Mononuclear cell (primary cell): ENCODE results near the gene ABHD17A. TPM values are rescaled to one million over a fixed set of nuclear protein-coding genes. Genes with fewer than 3 reads are reported as not detected.
"Not testable (repeated sequence)": the region's sequence is repeated elsewhere in the genome, so short reads cannot be mapped to it uniquely, and the experiment has no call there.

Experiments
- H3K27me3 ChIP-seq: 2 replicates; pipeline ENCODE4 v1.6.0; 2011; ENCODE audit warnings: low read length, control low read depth; ENCODE audit not compliant: insufficient read depth
- H3K4me1 ChIP-seq: 2 replicates; pipeline ENCODE4 v1.5.1; 2011; ENCODE audit warnings: mild to moderate bottlenecking, low read length, control low read depth; ENCODE audit not compliant: insufficient read depth
- H3K4me3 ChIP-seq: 2 replicates; pipeline ENCODE4 v1.5.1; 2011; ENCODE audit warnings: mild to moderate bottlenecking, low read length, moderate library complexity
- H3K9me3 ChIP-seq: 2 replicates; pipeline ENCODE4 v1.5.1; 2011; ENCODE audit warnings: low read depth, mild to moderate bottlenecking, control low read depth, low read length
- total RNA-seq: library from RNA; depleted of rRNA; stranded (reverse); fragments of >200 nt; gene quantifications from one replicate; pipeline ENCODE4 v1.2.3, GENCODE V29; 2012

Gene ABHD17A
- total RNA-seq = 97.8 TPM

DNA sequence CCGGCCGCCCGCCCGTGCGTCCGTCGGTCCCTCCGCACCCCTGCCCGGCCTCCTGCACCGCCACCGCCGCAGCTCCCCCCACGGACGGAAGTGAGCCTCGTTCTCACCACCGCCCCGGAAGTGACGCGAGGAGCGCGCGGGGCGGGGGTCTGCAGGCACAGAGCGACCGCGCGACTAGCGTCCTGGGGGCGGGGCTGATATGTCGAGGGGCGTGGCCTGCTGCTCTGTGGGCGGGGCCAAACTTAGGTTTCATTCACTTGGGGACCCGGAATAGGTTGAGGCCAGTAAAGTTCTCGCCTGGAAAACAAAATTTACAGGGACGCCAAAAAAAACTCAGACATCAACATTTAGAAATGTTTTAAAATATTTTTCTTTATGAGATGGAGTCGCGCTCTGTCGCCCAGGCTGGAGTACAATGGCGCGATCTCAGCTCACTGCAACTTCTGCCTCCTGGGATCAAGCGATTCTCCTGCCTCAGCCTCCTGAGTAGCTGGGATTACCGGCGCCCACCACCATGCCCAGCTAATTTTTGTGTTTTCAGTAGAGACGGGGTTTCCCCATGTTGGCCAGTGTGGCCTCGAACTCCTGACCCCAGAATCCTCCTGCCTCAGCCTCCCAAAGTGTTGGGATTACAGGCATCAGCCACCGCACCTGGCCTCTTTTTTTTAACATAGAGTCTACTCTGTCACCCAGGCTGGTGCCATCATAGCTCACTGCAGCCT is at the start of gene ABHD17A:
Gene ABHD17A, minus strand, starts transcription at position 99 of the 722 bp plus-strand sequence. CDS start 3,930 bp downstream, outside the sequence.
- Histone ChIP-seq H3K4me3 (peak within 1 kb of the TSS; percentile 91), H3K4me1 (peaks cover 43% of the 10 kb centered on the region)
- H3K27me3 ChIP-seq, H3K9me3 ChIP-seq: not testable (repeated sequence)

DNA sequence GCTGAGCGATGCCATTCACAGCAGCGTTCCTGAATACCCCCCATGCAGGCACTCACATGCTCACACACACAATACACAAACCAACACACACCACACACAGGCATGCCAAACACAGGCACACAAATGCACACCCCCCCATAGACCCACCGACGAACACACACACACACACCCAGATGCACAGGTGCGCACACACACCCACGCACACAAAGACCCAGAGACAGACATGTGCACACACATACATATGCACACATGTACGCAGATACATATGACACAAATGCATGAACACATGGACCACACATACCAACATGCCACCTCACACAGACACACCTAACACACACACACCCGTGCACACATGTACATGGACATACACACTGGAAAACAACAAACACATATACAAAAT is 48.6 kb upstream of the ABHD17A start:
- peaks cover 19% of the 10 kb centered on the region for H3K4me1 ChIP-seq
- no peaks in the 10 kb centered on the region for H3K27me3 ChIP-seq
- no peaks in the 10 kb centered on the region for H3K9me3 ChIP-seq
- H3K4me3 ChIP-seq = no peak overlapping the region

DNA sequence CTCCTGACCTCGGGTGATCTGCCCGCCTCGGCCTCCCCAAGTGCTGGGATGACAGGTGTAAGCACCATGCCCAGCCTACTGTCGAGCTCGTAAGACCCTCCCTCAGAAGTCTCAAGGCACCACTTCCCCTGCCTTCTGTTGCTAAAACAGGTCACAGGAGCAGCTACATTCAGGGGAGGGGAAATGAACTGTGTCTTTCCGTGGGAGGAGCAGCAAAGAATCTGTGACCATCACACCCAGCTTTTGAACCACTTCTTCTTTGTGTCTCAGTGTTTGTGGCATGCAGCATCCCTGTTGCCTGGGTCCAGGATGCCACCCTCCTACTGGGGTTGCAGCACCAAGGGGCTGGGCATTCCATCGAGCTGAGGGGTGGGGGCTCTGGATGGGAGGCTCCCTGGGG is 47.9 kb upstream of the ABHD17A start:
- Histone ChIP-seq H3K4me1 (peaks cover 21% of the 10 kb centered on the region), H3K9me3 (no peaks in the 10 kb centered on the region), H3K27me3 (no peaks in the 10 kb centered on the region), H3K4me3 (no peak overlapping the region)

DNA sequence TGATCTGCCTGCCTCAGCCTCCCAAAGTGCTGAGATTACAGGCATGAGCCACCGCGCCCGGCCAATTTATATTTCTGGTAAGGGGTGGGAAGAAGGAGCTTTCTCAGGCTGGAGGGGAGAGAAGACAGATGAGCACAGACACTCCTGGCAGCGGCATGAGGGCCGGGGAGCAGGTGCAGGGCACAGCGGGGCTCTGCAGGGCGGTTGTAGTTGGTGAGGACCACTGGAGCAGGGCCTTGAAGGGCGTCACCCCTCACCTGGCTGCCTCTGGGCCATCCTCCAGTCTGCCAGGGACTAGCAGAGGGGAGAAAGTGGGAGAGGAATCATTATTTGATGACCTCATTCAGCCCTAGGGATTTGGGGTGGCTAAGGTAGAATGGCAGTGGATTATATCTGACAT is 47.1 kb upstream of the ABHD17A start:
- H3K27me3 ChIP-seq = no peaks in the 10 kb centered on the region
- H3K4me1 ChIP-seq = peaks cover 21% of the 10 kb centered on the region
- H3K9me3 ChIP-seq = no peaks in the 10 kb centered on the region
- no peak overlapping the region for H3K4me3 ChIP-seq

DNA sequence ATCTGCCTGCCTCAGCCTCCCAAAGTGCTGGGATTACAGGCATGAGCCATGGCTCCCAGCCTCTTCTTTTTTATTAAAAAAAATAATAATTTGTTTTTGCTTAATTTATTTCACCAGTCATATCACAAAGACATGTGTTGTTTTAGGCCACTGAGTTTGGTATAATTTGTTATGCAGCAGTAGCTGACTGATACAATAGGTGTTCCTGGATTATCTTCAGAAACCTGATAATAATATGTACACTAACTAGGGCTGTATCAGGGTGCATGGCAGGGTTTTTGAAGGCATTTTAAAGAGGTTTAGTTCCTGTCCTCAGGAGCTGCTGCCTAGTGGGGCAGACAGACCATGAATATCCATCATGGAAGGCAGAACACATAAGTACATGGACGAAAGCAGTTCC is 46.1 kb upstream of the ABHD17A start:
- no peaks in the 10 kb centered on the region for H3K9me3 ChIP-seq
- H3K4me1 ChIP-seq = peaks cover 21% of the 10 kb centered on the region
- no peak overlapping the region for H3K4me3 ChIP-seq
- H3K27me3 ChIP-seq = no peaks in the 10 kb centered on the region

DNA sequence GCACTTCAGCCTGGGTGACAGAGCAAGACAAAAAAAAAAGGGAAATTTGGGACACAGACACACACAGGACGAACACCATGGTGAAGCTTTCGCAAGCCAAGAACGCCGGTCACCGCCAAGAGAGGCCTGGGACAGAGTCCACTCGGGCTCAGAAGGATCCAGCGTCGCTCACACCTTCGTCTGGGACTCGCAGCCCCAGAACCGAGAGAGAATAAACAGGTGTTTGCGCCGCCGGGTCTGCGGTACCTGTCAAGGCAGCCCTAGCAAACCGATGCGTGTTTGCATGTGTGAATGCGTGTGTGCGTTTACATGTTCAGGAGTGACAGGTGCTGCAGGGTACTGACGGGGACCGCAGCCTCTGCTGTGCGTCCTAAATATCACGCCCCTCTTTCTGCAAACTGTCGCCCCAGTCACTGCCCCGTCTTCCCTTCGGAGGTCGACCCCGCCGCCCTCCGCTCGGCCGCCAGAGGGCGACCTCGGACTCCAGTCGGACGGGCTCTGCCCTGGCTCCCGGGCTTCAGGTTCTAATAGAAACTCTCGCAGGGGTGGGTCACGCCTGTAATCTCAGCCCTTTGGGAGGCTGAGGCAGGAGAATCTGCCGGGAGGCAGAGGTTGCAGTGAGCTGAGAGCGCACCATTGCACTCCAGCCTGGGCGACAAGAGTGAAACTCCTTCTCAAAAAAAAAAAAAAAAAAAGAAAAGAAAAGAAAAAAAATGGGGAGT is 43.9 kb upstream of the ABHD17A start:
- H3K4me1 ChIP-seq = peaks cover 21% of the 10 kb centered on the region
- no peaks in the 10 kb centered on the region for H3K27me3 ChIP-seq
- H3K4me3 ChIP-seq = peak overlapping the region; percentile 28
- no peaks in the 10 kb centered on the region for H3K9me3 ChIP-seq

DNA sequence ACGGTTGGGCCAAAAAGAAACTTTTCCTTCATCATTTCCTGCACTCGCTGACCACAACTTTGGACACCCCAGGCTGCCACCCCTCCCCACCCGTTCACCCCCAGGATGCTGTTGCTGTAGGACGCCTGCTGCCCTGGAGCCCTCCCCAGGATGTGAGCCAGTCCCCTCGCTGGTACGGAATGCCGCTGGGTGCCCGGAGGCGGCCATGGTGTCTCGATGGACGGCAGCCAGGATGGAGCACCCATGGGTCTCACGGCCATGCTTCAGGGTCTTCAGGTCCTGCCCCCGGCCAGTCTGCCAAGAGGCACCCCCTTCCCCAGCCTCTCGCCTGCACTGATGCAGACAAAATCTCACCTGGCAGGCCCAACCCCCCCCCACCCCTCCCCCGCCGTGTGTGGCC is 40.2 kb upstream of the ABHD17A start:
- peaks cover 28% of the 10 kb centered on the region for H3K4me1 ChIP-seq
- no peaks in the 10 kb centered on the region for H3K9me3 ChIP-seq
- no peak overlapping the region for H3K4me3 ChIP-seq
- no peaks in the 10 kb centered on the region for H3K27me3 ChIP-seq

DNA sequence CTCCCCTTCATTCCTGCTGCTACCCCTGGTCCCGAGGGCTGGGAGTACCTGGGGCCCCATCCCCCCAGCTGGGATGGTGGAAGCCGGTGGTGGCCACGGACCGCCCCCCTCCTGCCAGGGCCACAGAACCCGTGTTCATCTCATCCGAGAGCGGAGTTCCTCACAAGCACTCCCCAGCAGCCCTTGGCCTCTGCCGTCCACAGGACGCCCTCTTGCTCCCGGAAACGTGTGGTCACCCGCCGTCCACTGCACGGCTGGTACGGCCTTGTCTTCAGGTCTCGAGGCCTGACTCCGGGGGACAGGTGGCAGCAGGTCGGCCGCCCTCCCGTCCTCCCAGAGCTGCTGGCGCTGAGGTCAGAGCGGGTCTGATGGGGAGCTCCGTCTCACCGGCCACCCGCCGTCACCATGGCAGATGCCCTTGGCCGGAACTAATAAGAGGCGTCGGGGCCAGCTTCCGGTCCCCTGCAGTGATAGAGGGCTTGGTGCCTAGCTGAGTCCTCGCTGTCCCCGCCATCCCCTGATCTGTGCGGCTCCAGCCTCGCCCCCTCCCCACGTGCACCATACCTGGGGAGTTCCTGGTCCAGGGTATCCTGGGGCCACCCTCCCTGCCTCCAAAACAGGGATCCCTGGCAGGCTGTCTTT is 39.1 kb upstream of the ABHD17A start:
- Histone ChIP-seq H3K4me1 (peaks cover 19% of the 10 kb centered on the region), H3K9me3 (no peaks in the 10 kb centered on the region), H3K27me3 (no peaks in the 10 kb centered on the region), H3K4me3 (no peak overlapping the region)

DNA sequence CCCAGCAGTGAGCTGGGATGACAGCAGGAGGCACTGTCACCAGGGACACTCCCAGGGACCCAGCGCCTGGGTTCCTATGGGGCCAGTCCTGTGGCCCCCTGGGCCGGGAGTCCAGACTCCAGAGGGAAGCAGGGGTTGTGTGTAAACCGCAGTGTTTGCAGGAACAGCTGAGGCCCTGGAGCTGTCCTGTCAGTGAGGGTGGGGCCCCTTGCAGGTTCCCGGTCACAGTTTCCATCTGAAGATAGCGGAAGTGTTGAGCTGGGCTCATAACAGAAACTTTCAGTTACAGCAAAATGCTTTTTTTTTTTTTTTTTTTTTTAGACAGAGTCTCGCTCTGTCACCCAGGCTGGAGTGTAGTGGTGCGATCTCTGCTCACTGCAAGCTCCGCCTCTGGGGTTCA is 38.0 kb upstream of the ABHD17A start:
- peaks cover 12% of the 10 kb centered on the region for H3K4me1 ChIP-seq
- no peaks in the 10 kb centered on the region for H3K9me3 ChIP-seq

DNA sequence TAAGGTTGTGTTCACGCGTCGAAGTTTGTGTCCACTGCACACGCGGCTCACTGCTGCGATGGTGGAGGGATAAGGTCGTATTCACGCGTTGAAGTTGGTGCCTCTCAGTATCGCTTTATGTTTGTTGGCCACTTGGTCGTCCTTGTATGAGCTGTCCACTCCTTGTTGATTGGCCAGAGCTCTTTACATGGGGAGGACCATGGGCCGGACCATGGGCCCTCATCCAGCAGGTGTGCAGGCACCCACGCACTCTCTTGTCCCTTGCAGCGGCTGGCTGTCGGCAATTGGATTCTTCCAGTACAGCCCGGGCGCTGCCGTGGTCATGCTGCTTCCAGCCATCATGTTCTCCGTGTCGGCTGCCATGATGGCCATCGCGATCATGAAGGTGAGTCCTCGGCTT is 37.5 kb upstream of the ABHD17A start:
- H3K27me3 ChIP-seq = no peaks in the 10 kb centered on the region
- no peaks in the 10 kb centered on the region for H3K9me3 ChIP-seq
- H3K4me1 ChIP-seq = peaks cover 12% of the 10 kb centered on the region
- H3K4me3 ChIP-seq = no peak overlapping the region

More for the DNA sequence above, 38.0 kb upstream of the ABHD17A start:
- Histone ChIP-seq H3K4me3 (no peak overlapping the region), H3K27me3 (no peaks in the 10 kb centered on the region)

DNA sequence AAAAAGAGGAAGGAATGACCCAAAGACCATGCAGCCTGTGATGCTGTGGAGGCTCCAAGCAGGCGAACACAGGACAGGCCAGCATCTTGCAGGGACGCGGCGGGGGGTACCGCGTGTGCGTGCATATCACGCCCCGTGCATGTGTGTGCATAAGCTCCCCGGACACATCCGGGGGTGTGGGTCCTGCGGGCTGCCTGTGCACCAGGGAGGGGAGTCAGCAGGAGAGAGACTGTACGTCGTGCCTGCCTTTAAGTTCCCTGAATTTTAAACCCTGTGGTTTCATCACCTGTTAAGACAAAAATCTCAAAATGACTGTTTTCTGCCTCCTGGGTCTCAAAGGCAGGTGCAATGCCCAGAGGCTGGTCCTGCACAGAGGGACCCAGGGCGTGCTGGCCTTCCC is 36.5 kb upstream of the ABHD17A start:
- Histone ChIP-seq H3K4me3 (no peak overlapping the region), H3K9me3 (no peaks in the 10 kb centered on the region), H3K27me3 (no peaks in the 10 kb centered on the region), H3K4me1 (peaks cover 12% of the 10 kb centered on the region)

DNA sequence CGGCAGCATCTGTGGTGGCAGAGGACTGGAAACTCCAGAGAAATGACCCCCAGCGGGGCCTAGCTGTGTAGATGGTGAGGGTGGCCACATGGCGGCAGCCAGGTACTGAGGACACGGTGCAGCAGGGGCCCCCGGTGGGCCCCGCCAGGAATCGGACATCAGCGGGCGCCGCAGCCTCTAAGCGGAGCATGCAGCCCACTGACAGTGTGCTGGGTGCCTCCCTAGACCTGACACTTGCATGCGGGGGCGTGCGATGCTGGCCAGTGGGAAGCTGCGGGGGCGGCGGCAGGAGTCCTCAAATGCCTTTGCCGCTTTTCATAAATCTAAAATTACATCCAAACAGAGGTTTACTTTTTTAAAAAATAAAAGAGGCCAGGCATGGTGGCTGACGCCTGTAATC is 36.0 kb upstream of the ABHD17A start:
- no peaks in the 10 kb centered on the region for H3K27me3 ChIP-seq
- peaks cover 12% of the 10 kb centered on the region for H3K4me1 ChIP-seq
- H3K9me3 ChIP-seq = no peaks in the 10 kb centered on the region
- H3K4me3 ChIP-seq = no peak overlapping the region

DNA sequence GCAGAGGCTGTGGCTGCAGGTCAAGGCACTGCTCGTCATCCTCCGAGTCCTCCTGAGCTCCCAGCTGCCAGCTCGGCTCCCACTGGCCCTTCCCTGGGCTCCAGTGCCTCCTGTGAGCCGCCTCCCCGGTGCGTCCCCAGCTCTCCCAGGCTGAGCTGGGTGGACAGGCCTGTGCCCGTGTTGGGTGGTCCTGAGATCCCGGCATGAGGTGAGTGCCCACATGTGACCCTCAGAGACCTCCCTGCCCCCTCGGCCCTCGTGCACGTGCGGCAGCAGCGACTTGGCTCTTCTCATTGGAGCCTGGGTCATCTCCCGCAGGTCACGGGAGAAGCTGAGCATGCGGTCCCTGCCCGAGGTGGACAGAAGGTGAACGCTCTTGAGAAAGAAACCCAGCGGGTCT is 35.3 kb upstream of the ABHD17A start:
- Histone ChIP-seq H3K27me3 (no peaks in the 10 kb centered on the region), H3K4me3 (no peak overlapping the region), H3K9me3 (no peaks in the 10 kb centered on the region), H3K4me1 (peaks cover 12% of the 10 kb centered on the region)

DNA sequence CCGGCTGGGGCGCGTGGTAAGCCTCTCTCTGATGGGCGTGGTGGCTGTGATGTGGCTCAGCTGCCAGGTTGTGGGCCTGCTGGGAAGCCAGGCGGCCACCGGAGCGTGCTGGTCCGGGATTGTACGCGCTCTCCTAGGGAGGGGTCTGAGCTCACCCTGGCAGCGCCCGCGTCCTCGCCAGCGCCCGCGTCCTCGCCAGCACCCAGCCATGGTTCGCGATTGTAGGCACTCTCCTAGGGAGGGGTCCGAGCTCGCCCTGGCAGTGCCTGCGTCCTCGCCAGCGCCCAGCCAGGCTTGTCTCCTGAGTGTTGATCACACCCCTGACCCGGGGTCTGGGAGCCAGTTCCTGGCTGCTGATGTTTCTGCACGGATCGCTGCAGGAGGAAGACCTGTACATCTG is 33.7 kb upstream of the ABHD17A start:
- Histone ChIP-seq H3K27me3 (no peaks in the 10 kb centered on the region), H3K4me3 (no peak overlapping the region), H3K4me1 (peaks cover 11% of the 10 kb centered on the region), H3K9me3 (no peaks in the 10 kb centered on the region)

DNA sequence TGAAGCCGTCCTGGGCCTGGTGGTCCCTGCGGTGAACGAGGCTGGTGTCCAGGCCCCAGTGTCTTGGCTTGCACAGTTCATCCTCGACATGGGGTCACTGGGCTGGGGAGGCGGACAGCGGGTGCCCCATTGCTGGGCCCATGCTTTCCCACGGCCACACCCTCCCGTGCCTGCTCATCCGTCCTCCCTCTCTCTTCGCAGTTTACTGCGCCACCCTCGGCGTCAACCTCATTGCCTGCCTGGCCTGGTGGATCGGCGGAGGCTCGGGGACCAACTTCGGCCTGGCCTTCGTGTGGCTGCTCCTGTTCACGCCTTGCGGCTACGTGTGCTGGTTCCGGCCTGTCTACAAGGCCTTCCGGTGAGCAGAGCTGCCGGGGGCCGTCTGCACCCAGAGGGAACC is 32.6 kb upstream of the ABHD17A start:
- Histone ChIP-seq H3K27me3 (no peaks in the 10 kb centered on the region), H3K4me3 (no peak overlapping the region), H3K9me3 (no peaks in the 10 kb centered on the region), H3K4me1 (peaks cover 3% of the 10 kb centered on the region)
